ENCODE results near the gene CD68.
A peak's percentile ranks its signal among the peaks of the same experiment; 100 is the strongest.

The CD68 gene

DNA sequence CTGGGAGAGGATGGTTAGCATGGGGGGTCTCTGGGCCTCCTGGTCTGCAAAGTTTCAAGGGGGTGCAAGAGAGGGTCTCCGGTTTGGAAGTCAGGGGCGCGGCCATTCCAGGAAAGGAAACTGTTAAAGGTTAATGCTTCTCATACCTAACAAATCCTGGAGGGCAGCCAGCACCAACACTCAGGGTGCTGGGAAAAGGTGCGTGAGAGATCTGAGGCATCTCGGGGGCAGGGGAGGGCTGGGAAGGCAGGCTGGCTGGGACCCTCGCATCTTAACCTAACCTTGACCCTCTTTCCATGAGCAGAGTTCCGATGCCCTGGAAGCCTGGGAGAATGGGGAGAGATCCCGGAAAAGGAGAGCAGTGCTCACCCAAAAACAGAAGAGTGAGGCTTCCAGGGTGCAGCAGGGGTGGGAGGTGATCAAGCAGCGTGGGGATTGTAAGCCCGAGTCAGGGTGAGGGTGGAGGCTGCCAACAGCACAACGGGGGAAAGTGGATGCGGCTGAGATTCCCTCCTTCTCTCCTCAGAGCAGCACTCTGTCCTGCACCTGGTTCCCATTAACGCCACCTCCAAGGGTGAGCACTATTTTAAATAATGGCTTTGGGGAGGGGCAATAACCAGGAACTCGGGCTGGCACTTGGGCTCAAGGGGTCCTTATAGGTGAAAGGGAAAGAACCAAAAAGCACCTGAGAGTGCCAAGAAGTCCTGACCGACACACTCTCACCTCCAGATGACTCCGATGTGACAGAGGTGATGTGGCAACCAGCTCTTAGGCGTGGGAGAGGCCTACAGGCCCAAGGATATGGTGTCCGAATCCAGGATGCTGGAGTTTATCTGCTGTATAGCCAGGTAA is 19.9 kb upstream of the CD68 start:
- no peak for DNase-seq (ENCODE audit: low read depth)

DNA sequence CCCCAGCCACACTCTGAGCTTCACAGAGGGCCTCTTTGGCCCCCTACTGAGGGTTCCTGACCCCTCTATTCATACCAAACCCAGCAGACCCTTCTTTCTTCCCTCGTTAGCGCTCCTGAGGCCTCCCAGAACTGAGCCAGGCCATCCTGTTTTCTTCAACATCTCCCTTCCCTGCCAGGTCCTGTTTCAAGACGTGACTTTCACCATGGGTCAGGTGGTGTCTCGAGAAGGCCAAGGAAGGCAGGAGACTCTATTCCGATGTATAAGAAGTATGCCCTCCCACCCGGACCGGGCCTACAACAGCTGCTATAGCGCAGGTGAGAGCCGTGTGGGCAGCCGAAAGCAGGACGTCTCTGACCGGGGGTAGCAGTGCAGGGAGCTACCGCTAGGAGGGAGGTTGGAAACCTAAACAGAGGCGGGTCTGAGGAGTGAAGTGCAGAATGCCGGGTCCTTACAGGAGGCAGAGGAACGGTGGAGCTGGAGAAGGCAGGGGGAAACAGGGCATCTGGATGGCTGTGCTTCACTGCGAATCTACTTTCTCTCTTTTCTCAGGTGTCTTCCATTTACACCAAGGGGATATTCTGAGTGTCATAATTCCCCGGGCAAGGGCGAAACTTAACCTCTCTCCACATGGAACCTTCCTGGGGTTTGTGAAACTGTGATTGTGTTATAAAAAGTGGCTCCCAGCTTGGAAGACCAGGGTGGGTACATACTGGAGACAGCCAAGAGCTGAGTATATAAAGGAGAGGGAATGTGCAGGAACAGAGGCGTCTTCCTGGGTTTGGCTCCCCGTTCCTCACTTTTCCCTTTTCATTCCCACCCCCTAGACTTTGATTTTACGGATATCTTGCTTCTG is 19.0 kb upstream of the CD68 start:
- peak; percentile 40 for DNase-seq (ENCODE audit: low read depth)

DNA sequence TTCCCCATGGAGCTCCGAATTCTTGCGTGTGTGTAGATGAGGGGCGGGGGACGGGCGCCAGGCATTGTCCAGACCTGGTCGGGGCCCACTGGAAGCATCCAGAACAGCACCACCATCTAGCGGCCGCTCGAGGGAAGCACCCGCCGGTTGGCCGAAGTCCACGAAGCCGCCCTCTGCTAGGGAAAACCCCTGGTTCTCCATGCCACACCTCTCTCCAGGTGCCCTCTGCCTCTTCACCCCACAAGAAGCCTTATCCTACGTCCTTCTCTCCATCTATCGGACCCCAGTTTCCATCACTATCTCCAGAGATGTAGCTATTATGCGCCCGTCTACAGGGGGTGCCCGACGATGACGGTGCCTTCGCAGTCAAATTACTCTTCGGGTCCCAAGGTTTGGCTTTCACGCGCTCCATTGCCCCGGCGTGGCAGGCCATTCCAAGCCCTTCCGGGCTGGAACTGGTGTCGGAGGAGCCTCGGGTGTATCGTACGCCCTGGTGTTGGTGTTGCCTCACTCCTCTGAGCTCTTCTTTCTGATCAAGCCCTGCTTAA is 18.3 kb upstream of the CD68 start:
- DNase-seq (ENCODE audit: low read depth), result peak; percentile 76

DNA sequence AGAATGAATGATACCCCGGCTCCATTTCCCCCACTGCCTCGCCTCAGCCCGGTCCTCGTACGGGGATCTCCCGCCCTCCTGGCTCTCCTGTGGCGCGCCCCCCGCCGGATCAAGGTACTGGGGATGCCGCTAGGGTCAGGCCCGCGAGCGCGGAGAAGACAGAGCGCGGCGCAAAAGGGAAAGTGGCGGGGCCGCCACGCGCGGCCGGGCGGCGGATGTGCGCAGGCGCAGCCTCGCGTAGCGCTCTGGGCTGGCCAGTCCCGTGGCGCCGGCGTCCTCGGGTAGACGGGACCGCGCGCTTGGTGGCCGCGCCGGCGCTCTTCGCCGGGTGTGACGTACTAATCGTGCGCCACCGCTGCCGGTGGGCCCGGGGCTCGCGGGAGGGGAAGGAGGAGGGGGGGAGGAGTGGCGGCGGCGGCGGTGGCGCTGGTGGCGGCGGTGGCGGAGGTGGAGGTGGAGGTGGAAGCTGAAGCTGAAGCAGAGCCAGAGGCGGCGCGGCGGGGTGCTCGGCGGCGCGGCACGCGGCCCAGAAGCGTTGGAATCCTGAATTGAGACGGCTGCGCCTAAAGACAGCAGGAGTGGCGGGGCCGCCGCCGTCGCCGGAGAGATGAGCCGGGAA is 17.7 kb upstream of the CD68 start, which contains the start of gene SENP3:
Gene SENP3 (plus strand): TSS at position 331 of the 619 bp plus-strand sequence. CDS start 1,158 bp downstream, outside the sequence.
- DNase-seq (ENCODE audit: low read depth), result peak; percentile 89

DNA sequence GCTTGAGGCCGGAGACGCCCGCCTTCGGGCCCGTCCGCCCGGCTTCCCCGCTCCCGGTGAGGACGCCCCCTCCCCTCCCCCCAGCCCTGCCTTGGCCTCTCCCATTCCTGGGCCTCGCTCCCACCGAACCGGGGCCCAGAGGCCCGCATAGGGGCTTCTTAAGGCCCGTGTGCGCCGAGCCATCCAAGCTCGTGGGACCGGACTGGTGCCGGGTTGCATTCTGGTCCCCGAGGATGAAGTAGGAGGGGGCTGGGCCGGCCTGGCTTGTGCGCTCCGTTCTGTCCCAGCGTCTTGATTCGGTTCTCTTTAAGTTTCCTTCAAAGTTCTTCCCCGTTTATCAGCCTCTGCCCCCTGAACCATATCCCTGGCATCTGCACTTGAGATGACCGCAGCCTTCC is 17.2 kb upstream of the CD68 start:
- DNase-seq (ENCODE audit: low read depth), result no peak

DNA sequence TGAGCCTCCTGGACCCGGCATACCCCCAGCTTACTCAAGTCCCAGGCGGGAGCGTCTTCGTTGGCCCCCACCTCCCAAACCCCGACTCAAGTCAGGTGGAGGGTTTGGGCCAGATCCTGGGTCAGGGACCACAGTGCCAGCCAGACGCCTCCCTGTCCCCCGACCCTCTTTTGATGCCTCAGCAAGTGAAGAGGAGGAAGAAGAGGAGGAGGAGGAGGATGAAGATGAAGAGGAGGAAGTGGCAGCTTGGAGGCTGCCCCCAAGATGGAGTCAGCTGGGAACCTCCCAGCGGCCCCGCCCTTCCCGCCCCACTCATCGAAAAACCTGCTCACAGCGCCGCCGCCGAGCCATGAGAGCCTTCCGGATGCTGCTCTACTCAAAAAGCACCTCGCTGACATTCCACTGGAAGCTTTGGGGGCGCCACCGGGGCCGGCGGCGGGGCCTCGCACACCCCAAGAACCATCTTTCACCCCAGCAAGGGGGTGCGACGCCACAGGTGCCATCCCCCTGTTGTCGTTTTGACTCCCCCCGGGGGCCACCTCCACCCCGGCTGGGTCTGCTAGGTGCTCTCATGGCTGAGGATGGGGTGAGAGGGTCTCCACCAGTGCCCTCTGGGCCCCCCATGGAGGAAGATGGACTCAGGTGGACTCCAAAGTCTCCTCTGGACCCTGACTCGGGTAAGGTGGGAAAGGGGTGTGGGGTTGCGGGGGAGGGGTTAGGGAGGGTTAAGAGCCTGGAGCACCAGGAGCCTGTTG is 16.1 kb upstream of the CD68 start:
- DNase-seq (ENCODE audit: low read depth), result no peak

GRCh38 chr17:7569571-7569970 is 9.9 kb upstream of the CD68 start:
- no peak for DNase-seq (ENCODE audit: low read depth)

GRCh38 chr17:7570351-7570750 is 9.1 kb upstream of the CD68 start:
- no peak for DNase-seq (ENCODE audit: low read depth)

DNA sequence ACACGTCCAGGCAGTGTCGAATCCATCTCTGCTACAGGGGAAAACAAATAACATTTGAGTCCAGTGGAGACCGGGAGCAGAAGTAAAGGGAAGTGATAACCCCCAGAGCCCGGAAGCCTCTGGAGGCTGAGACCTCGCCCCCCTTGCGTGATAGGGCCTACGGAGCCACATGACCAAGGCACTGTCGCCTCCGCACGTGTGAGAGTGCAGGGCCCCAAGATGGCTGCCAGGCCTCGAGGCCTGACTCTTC is 7.2 kb upstream of the CD68 start:
- no peak for DNase-seq (ENCODE audit: low read depth)

DNA sequence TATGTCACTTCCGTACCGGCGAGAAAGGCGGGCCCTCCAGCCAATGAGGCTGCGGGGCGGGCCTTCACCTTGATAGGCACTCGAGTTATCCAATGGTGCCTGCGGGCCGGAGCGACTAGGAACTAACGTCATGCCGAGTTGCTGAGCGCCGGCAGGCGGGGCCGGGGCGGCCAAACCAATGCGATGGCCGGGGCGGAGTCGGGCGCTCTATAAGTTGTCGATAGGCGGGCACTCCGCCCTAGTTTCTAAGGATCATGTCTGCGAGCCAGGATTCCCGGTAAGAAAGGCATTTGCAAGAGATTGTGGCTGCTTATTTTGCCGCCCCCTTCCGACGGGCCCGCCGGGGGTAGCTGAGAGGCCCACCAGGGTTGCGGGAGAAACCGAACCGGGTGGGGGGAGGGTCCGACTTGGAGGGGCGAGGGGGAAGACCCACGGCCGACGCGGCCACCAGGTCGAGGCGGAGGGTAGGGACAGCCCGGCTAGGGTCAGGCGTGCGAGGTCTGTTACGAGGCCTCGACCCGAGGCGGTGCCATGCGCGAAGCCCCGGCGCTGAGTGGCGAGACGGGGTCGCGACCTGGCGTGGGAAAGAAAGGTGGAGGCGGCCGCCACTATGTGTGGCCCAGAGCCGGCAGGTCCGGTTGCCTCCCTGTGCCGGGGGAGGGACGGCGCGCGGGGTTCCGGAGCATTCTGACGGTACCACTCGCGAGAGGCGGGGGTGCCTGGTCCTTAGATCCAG is 6.7 kb upstream of the CD68 start:
- DNase-seq (ENCODE audit: low read depth), result peak; percentile 99

GRCh38 chr17:7573324-7574080 is 5.9 kb upstream of the CD68 start:
- peak; percentile 86 for DNase-seq (ENCODE audit: low read depth)

GRCh38 chr17:7574176-7574953 is 5.1 kb upstream of the CD68 start:
- no peak for DNase-seq (ENCODE audit: low read depth)

- no peak for DNase-seq (ENCODE audit: low read depth)
Measured at GRCh38 chr17:7575481-7575883, 4.0 kb upstream of the CD68 start.

DNA sequence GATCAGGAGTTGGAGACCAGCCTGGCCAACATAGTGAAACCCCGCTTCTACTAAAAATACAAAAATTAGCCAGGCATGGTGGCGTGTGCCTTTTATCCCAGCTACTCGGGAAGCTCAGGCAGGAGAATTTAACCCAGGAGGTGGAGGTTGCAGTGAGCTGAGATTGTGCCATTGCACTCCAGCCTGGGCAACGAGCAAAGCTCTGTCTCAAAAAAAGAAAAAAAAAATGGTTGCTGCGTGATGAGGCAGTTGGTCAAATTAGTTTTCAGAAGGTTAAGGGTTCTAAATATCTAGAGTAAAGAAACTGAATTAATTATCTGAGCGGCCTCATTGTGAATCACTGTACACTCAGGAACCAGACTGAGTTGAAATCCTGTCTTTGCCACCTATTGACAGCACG is 3.5 kb upstream of the CD68 start:
- DNase-seq (ENCODE audit: low read depth), result no peak

- DNase-seq (ENCODE audit: low read depth), result no peak
Measured at GRCh38 chr17:7576432-7576937, 3.0 kb upstream of the CD68 start.

GRCh38 chr17:7577327-7578199 is 1.9 kb upstream of the CD68 start:
- no peak for DNase-seq (ENCODE audit: low read depth)

DNA sequence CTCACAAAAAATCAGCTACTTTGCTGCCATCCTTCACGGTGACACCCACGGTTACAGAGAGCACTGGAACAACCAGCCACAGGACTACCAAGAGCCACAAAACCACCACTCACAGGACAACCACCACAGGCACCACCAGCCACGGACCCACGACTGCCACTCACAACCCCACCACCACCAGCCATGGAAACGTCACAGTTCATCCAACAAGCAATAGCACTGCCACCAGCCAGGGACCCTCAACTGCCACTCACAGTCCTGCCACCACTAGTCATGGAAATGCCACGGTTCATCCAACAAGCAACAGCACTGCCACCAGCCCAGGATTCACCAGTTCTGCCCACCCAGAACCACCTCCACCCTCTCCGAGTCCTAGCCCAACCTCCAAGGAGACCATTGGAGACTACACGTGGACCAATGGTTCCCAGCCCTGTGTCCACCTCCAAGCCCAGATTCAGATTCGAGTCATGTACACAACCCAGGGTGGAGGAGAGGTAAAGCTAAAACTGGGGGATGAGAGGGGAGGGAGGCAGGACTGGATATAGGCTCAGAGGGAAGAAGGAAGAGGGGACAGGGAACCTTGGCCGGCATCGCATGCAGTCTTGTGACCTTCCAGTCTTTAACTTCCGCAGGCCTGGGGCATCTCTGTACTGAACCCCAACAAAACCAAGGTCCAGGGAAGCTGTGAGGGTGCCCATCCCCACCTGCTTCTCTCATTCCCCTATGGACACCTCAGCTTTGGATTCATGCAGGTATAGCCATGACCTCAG is 581 bp downstream of the CD68 start:
- DNase-seq (ENCODE audit: low read depth), result no peak

All from stimulated activated CD8-positive, alpha-beta memory T cell treated with anti-CD3 and anti-CD28 coated beads, Interleukin-4, amount 100 ng/mL, for 24 hours (primary cell).